ENCODE data around the gene EPHA6. TPM values are rescaled to one million over a fixed set of nuclear protein-coding genes. Genes with fewer than 3 reads are reported as not detected.

The EPHA6 gene
- total RNA-seq, 4 donors from 2014 or later, result 0.60 to 3.8 (median 3.0) TPM

DNA sequence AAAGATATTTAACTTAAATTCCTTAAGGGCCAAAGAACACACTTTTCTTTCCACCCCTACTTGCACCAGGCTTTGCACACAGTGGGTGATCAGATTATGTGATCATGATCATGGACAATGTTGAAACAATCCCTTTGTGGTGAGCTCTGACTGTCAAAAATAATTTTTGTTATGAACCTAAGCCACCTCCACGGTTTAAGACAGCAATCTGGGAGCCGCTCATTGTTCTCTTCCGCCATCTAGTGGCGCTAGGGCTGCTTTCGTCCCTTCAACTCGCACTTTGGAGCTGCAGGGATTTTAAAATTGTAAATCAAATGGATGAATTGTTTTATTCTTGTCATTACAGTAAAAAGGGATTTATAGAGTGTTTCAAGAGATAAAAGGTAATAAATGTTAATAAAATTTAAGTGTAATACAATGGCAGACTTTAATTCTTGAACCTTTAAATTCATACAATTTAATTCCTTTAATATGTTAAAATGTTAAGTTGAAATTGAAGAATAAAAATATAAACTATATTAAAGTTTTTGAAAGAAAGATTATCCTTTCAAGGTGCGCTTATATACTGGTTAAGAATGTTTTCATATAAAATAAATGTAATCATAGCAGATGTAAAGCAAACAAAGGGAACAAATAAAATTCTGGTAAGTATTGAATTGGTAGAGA lies 904.9 kb downstream of the EPHA6 start:
- H3K27ac ChIP-seq, result no peak overlapping the region
- TF ChIP-seq CTCF (IDR thresholded peaks at IDR 0.05) (peak; percentile 52 to 90 (median 79)), POLR2AphosphoS5 (IDR thresholded peaks at IDR 0.05) (no peak), EP300 (IDR thresholded peaks at IDR 0.05; ENCODE audit: low read depth) (no peak), POLR2A (IDR thresholded peaks at IDR 0.05) (no peak)
- in situ Hi-C loops (cut with MboI; ENCODE audit: low pct_ligation_motif_present in 1 of 4, low pct_unique_long_range_greater_than_20kb in 1 of 4, low sequenced_read_pairs in 3 of 4) (loop anchor here in 2 of 4 donors (25.0 kb wide), 1 partner anchor 857 kb away; no protein-coding TSS in a partner anchor), intact Hi-C loops (cut with DNase I; ENCODE audit: low total_unique reads) (no loop called here)
- H3K4me3 ChIP-seq, result no peak overlapping the region
- WGBS, 2 donors (ENCODE audit: low coverage in 1 of 2), result 3 to 5% methylated on average over 4 to 7 of the region's 7 CpGs
- no peaks in the 10 kb centered on the region for H3K27me3 ChIP-seq
- H3K36me3 ChIP-seq, result no peaks in the 10 kb centered on the region
- no peaks in the 10 kb centered on the region for H3K9me3 ChIP-seq
- peak; percentile 63 for DNase-seq
- no peaks in the 10 kb centered on the region for H3K4me1 ChIP-seq

- H3K27me3 ChIP-seq, result no peaks in the 10 kb centered on the region
- no peaks in the 10 kb centered on the region for H3K36me3 ChIP-seq
- H3K27ac ChIP-seq, result no peak overlapping the region
- 37 to 47% methylated on average over 2 of the region's 2 CpGs for WGBS, 2 donors (ENCODE audit: low coverage in 1 of 2)
- H3K4me3 ChIP-seq, result no peak overlapping the region
- H3K4me1 ChIP-seq, result no peaks in the 10 kb centered on the region
- no peak for DNase-seq
- no peak for TF ChIP-seq EP300 (IDR thresholded peaks at IDR 0.05; ENCODE audit: low read depth)
- TF ChIP-seq CTCF (IDR thresholded peaks at IDR 0.05), result no peak
- no peak for TF ChIP-seq POLR2AphosphoS5 (IDR thresholded peaks at IDR 0.05)
- no peak for TF ChIP-seq POLR2A (IDR thresholded peaks at IDR 0.05)
- no peaks in the 10 kb centered on the region for H3K9me3 ChIP-seq
- in situ Hi-C loops (cut with MboI; ENCODE audit: low pct_ligation_motif_present in 1 of 4, low pct_unique_long_range_greater_than_20kb in 1 of 4, low sequenced_read_pairs in 3 of 4), result loop anchor here in 2 of 4 donors (25.0 kb wide), 1 partner anchor 858 kb away; no protein-coding TSS in a partner anchor
- intact Hi-C loops (cut with DNase I; ENCODE audit: low total_unique reads), result no loop called here
Observed at GRCh38 chr3:97720417-97720816, 906.0 kb downstream of the EPHA6 start.

- H3K4me3 ChIP-seq, result no peak overlapping the region
- H3K27ac ChIP-seq, result no peak overlapping the region
- H3K36me3 ChIP-seq, result no peaks in the 10 kb centered on the region
- DNase-seq, result no peak
- H3K9me3 ChIP-seq, result no peaks in the 10 kb centered on the region
- in situ Hi-C loops (cut with MboI; ENCODE audit: low pct_ligation_motif_present in 1 of 4, low pct_unique_long_range_greater_than_20kb in 1 of 4, low sequenced_read_pairs in 3 of 4), result loop anchor here in 2 of 4 donors (25.0 kb wide), 1 partner anchor 859 kb away; no protein-coding TSS in a partner anchor
- H3K27me3 ChIP-seq, result no peaks in the 10 kb centered on the region
- TF ChIP-seq CTCF (IDR thresholded peaks at IDR 0.05) (no peak), POLR2A (IDR thresholded peaks at IDR 0.05) (no peak), EP300 (IDR thresholded peaks at IDR 0.05; ENCODE audit: low read depth) (no peak), POLR2AphosphoS5 (IDR thresholded peaks at IDR 0.05) (no peak)
- intact Hi-C loops (cut with DNase I; ENCODE audit: low total_unique reads), result no loop called here
- 66 to 100% methylated on average over 1 to 2 of the region's 2 CpGs for WGBS, 2 donors (ENCODE audit: low coverage in 1 of 2)
- no peaks in the 10 kb centered on the region for H3K4me1 ChIP-seq
Observed at GRCh38 chr3:97721446-97721845, 907.1 kb downstream of the EPHA6 start.

DNA sequence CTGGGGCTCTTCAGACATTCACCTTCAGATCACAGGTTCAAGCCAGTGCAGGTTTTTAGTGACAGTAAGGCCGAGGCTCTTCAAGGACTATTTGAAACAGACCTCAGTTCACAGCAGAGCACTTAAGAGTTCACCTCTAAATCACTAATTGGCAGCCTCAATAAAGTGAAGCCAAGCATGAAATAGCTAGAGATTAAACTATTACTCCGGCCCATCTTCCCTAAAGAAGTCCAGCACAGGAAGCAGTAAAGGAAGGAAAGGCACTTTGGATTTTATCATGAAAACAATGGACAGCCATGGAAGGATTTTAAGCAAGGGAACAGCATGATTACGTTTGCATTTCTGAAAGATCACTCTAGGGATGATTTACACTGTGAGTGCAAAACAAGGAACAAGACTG lies 922.5 kb downstream of the EPHA6 start:
- no peak for TF ChIP-seq POLR2AphosphoS5 (IDR thresholded peaks at IDR 0.05)
- TF ChIP-seq POLR2A (IDR thresholded peaks at IDR 0.05), result no peak
- TF ChIP-seq EP300 (IDR thresholded peaks at IDR 0.05; ENCODE audit: low read depth), result no peak
- TF ChIP-seq CTCF (IDR thresholded peaks at IDR 0.05), result no peak
- H3K9me3 ChIP-seq, result no peaks in the 10 kb centered on the region
- H3K27ac ChIP-seq, result no peak overlapping the region
- H3K36me3 ChIP-seq, result no peaks in the 10 kb centered on the region
- no peaks in the 10 kb centered on the region for H3K4me1 ChIP-seq
- no peak for DNase-seq
- H3K4me3 ChIP-seq, result no peak overlapping the region
- no peaks in the 10 kb centered on the region for H3K27me3 ChIP-seq
- intact Hi-C loops (cut with DNase I; ENCODE audit: low total_unique reads) (no loop called here), in situ Hi-C loops (cut with MboI; ENCODE audit: low pct_ligation_motif_present in 1 of 4, low pct_unique_long_range_greater_than_20kb in 1 of 4, low sequenced_read_pairs in 3 of 4) (no loop called here)
- WGBS, 2 donors (ENCODE audit: low coverage in 1 of 2), result 29 to 36% methylated on average over 1 to 3 of the region's 3 CpGs

Measured in transverse colon (tissue), 4 donors.